Endothelial cell of umbilical vein (primary cell): Measurements from ENCODE around the gene HGF. TPM values are rescaled to one million over a fixed set of nuclear protein-coding genes. Genes with fewer than 3 reads are reported as not detected.

Experiments used
- BruUV-seq: library from RNA; stranded (reverse); fragments of 400-500 nt; replicated peaks from 2 replicates; lab custom pipeline; 2021; lab: Mats Ljungman, UMichigan
- CTCF ChIA-PET: fragments of 300-600, 350-600 bp; sonication (Branson Sonifier 250); formaldehyde crosslinking; loops from one replicate; lab custom pipeline; 2021; ENCODE audit warnings: antibody characterized with exemption, inconsistent platforms; lab: Charles Lee
- POLR2A ChIA-PET: fragments of 300-600, 350-600 bp; sonication (Branson Sonifier 250); formaldehyde crosslinking; loops from one replicate; lab custom pipeline; 2021; ENCODE audit warnings: antibody characterized with exemption, inconsistent platforms; lab: Charles Lee
- DNase-seq: peaks from one replicate; pipeline ENCODE4 v3.0.0-alpha.2; 2011; ENCODE audit warnings: low read depth, low spot score
- FAIRE-seq: peaks from 2 replicates; lab custom pipeline; 2011; peaks lifted over from hg19 to GRCh38; lab: Jason Lieb, UNC
- H2AFZ ChIP-seq: 2 replicates; pipeline ENCODE4 v1.6.0; 2012; ENCODE audit warnings: low read depth, low read length, control low read depth, inconsistent platforms
- H3K27ac ChIP-seq: 2 replicates; pipeline ENCODE4 v1.5.1; 2011; ENCODE audit warnings: low read depth, mild to moderate bottlenecking, control low read depth, low read length, moderate library complexity; ENCODE audit not compliant: insufficient read depth
- H3K27me3 ChIP-seq, 2 experiments: 2 replicates each; pipeline versions ENCODE4 v1.6.0 to v1.6.1; 2011; ENCODE audit warnings: low read length in 2 of 2, mixed read lengths in 1 of 2; ENCODE audit not compliant: control insufficient read depth in 2 of 2, insufficient read depth in 2 of 2
- H3K36me3 ChIP-seq, 2 experiments: 2 replicates in 1 of 2; 3 replicates in 1 of 2; pipeline ENCODE4 v1.5.1; 2011; ENCODE audit warnings: low read length in 2 of 2, mild to moderate bottlenecking in 1 of 2, moderate library complexity in 1 of 2; ENCODE audit not compliant: control insufficient read depth in 2 of 2, insufficient read depth in 2 of 2; ENCODE audit errors: extremely low read depth in 1 of 2
- H3K4me1 ChIP-seq: 3 replicates; pipeline ENCODE4 v1.5.1; 2011; ENCODE audit warnings: mild to moderate bottlenecking, low read length; ENCODE audit not compliant: control insufficient read depth, insufficient read depth; ENCODE audit errors: extremely low read depth
- H3K4me2 ChIP-seq: 2 replicates; pipeline ENCODE4 v1.6.1; 2011; ENCODE audit warnings: low read length, control low read depth, mixed read lengths; ENCODE audit not compliant: insufficient read depth
- H3K4me3 ChIP-seq, 3 experiments: fragments of 200-600 bp in 1 of 3; sonication (generic), shearing (Covaris generic) in 1 of 3; replicated peaks in 1 of 3; 2 replicates each; pipeline ENCODE4 v1.5.1; 2011 to 2016; ENCODE audit warnings: control low read depth in 3 of 3, low read length in 3 of 3, mild to moderate bottlenecking in 2 of 3, inconsistent platforms in 1 of 3, low read depth in 1 of 3, moderate library complexity in 1 of 3; ENCODE audit not compliant: insufficient read depth in 1 of 3
- H3K79me2 ChIP-seq: 2 replicates; pipeline ENCODE4 v1.6.0; 2012; ENCODE audit warnings: low read length, inconsistent platforms; ENCODE audit not compliant: control insufficient read depth, insufficient read depth
- H3K9ac ChIP-seq: replicated peaks from 2 replicates; pipeline ENCODE3; 2011; ENCODE audit warnings: low read length, control low read depth; ENCODE audit not compliant: insufficient read depth; ENCODE audit errors: extremely low read depth
- H3K9me1 ChIP-seq: replicated peaks from 3 replicates; pipeline ENCODE4 v1.6.0; 2011; ENCODE audit warnings: mild to moderate bottlenecking, low read length; ENCODE audit not compliant: control insufficient read depth, insufficient read depth; ENCODE audit errors: extremely low read depth
- H3K9me3 ChIP-seq: replicated peaks from 2 replicates; pipeline ENCODE4 v1.5.1; 2012; ENCODE audit warnings: low read length, inconsistent platforms; ENCODE audit not compliant: control insufficient read depth, insufficient read depth
- H4K20me1 ChIP-seq: replicated peaks from 2 replicates; pipeline ENCODE3; 2011; ENCODE audit warnings: mild to moderate bottlenecking, low read length; ENCODE audit not compliant: control insufficient read depth, insufficient read depth; ENCODE audit errors: extremely low read depth
- EZH2 ChIP-seq: IDR thresholded peaks from 2 replicates; pipeline ENCODE4 v1.6.1; 2012; ENCODE audit warnings: borderline replicate concordance, low read depth, mild to moderate bottlenecking, moderate library complexity, low read length, inconsistent platforms; ENCODE audit not compliant: severe bottlenecking
- FOS ChIP-seq: IDR thresholded peaks from 2 replicates; pipeline ENCODE4 v1.6.1; 2011; ENCODE audit warnings: mild to moderate bottlenecking, low read length, moderate library complexity, borderline replicate concordance; ENCODE audit not compliant: insufficient read depth
- GATA2 ChIP-seq: IDR thresholded peaks from 2 replicates; pipeline ENCODE4 v1.7.0; 2011; ENCODE audit warnings: low read depth, mild to moderate bottlenecking, moderate library complexity, mixed read lengths, low read length; ENCODE audit not compliant: insufficient read length, insufficient read depth
- JUN ChIP-seq: IDR thresholded peaks from 2 replicates; pipeline ENCODE4 v1.6.1; 2011; ENCODE audit warnings: borderline replicate concordance, low read depth; ENCODE audit not compliant: insufficient read length, insufficient read depth
- MYC ChIP-seq: IDR thresholded peaks from one replicate; pipeline ENCODE4 v1.6.1; 2011; ENCODE audit warnings: mild to moderate bottlenecking, low read depth, low read length
- POLR2A ChIP-seq: IDR thresholded peaks from 2 replicates; pipeline ENCODE4 v1.6.1; 2012; ENCODE audit warnings: low read depth, mild to moderate bottlenecking, control low read depth, low read length
- POLR2AphosphoS5 ChIP-seq: IDR thresholded peaks from 2 replicates; pipeline ENCODE4 v1.6.1; 2012; ENCODE audit warnings: low read depth, mild to moderate bottlenecking, control low read depth, low read length, moderate library complexity; ENCODE audit not compliant: insufficient read depth
- dilution Hi-C: fragments of 300-500 bp; cut with MboI; formaldehyde crosslinking; loops from one replicate; pipeline ENCODE4 v1.15.0; 2019; ENCODE audit warnings: low sequenced_read_pairs; ENCODE audit not compliant: extremely low pct_ligation_motif_present
- intact Hi-C: fragments of 100-400 bp; cut with micrococcal nuclease; formaldehyde crosslinking; loops from one replicate; pipeline ENCODE4 v1.10.0; 2022
- polyA plus RNA-seq, 4 experiments: library from polyadenylated mRNA; depleted of rRNA in 3 of 4; stranded (reverse) in 3 of 4; unstranded in 1 of 4; fragments of >200 nt; gene quantifications; 2 replicates each; pipeline versions ENCODE4 v1.2.1 to v1.2.3, GENCODE V29; 2011 to 2012; ENCODE audit warnings: missing spikeins in 1 of 4
- total RNA-seq: library from RNA; stranded (reverse); gene quantifications from 2 replicates; pipeline ENCODE4 v1.2.3, GENCODE V29; 2021
- TF ChIP-seq, protein P1 (sequence below), 2 donors: IDR thresholded peaks; 1 replicate in 1 of 2; 2 replicates in 1 of 2; pipeline ENCODE4 v1.5.1; 2011; ENCODE audit warnings: low read length in 2 of 2, mild to moderate bottlenecking in 2 of 2, moderate library complexity in 2 of 2, control low read depth in 1 of 2, inconsistent platforms in 1 of 2, low read depth in 1 of 2; ENCODE audit not compliant: insufficient read depth in 1 of 2; ENCODE audit errors: extremely low read depth in 1 of 2
- TF ChIP-seq, protein P2 (sequence below): IDR thresholded peaks from 2 replicates; pipeline ENCODE4 v1.6.1; 2011; ENCODE audit not compliant: insufficient read depth, insufficient read length

Gene HGF
- total and polyA plus RNA-seq, 2 donors (not counting 3 experiments of a cell fraction or from before 2014, with no cell fraction given), result 0.15 to 0.18 TPM

- H3K36me3 ChIP-seq, result no peaks in the 10 kb centered on the region
- CTCF ChIA-PET, result interaction anchor here (1.1 to 1.6 kb wide), 2 partner anchors 11 to 21 kb away, joined by 4 read pairs; no protein-coding TSS in a partner anchor
- no peak for DNase-seq
- H3K27ac ChIP-seq, result no peak overlapping the region
- H3K9me1 ChIP-seq, result no peaks in the 10 kb centered on the region
- no TSS peak for BruUV-seq
- no peaks in the 10 kb centered on the region for H3K4me1 ChIP-seq
- intact Hi-C loops (no loop called here), dilution Hi-C loops (no loop called here)
- no peak overlapping the region for H3K4me3 ChIP-seq
- TF ChIP-seq GATA2 (no peak), EZH2 (no peak), JUN (no peak), POLR2AphosphoS5 (no peak), MYC (no peak), POLR2A (no peak), FOS (no peak)
- TF ChIP-seq, protein P1, sequence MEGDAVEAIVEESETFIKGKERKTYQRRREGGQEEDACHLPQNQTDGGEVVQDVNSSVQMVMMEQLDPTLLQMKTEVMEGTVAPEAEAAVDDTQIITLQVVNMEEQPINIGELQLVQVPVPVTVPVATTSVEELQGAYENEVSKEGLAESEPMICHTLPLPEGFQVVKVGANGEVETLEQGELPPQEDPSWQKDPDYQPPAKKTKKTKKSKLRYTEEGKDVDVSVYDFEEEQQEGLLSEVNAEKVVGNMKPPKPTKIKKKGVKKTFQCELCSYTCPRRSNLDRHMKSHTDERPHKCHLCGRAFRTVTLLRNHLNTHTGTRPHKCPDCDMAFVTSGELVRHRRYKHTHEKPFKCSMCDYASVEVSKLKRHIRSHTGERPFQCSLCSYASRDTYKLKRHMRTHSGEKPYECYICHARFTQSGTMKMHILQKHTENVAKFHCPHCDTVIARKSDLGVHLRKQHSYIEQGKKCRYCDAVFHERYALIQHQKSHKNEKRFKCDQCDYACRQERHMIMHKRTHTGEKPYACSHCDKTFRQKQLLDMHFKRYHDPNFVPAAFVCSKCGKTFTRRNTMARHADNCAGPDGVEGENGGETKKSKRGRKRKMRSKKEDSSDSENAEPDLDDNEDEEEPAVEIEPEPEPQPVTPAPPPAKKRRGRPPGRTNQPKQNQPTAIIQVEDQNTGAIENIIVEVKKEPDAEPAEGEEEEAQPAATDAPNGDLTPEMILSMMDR (IDR thresholded peaks at IDR 0.05; ENCODE audit: extremely low read depth in 1 of 2, insufficient read depth in 1 of 2, low read depth in 1 of 2, low read length in 2 of 2), result no peak
- TF ChIP-seq, protein P2, sequence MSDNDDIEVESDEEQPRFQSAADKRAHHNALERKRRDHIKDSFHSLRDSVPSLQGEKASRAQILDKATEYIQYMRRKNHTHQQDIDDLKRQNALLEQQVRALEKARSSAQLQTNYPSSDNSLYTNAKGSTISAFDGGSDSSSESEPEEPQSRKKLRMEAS, result no peak
- no peak for FAIRE-seq
- no peaks in the 10 kb centered on the region for H3K79me2 ChIP-seq
- H3K9me3 ChIP-seq, result no peaks in the 10 kb centered on the region
- H3K4me2 ChIP-seq, result no peak overlapping the region
- POLR2A ChIA-PET, result no interaction called here
- H3K27me3 ChIP-seq, result no peaks in the 10 kb centered on the region
- H4K20me1 ChIP-seq, result no peaks in the 10 kb centered on the region
- H3K9ac ChIP-seq, result no peak overlapping the region
- peak overlapping the region; percentile 48 for H2AFZ ChIP-seq
Observed at GRCh38 chr7:81801532-81801931, 31.7 kb upstream of the HGF start.
